IMR-90 (cell line): ENCODE results near the gene ZNF76. TPM values are rescaled to one million over a fixed set of nuclear protein-coding genes. Genes with fewer than 3 reads are reported as not detected.

Experiments used
- ATAC-seq: fragments of 200-7000 bp; cut with Tn5 transposase; 2 replicates; pipeline ENCODE4 v1.9.1; 2020; ENCODE audit warnings: low read depth, mild to moderate bottlenecking, moderate library complexity
- BruUV-seq: library from RNA; stranded (reverse); fragments of 400-500 nt; replicated peaks from 2 replicates; lab custom pipeline; 2021; lab: Mats Ljungman, UMichigan
- CTCF ChIA-PET: fragments of 300-600 bp; formaldehyde crosslinking; extraction: SDS; loops from one replicate; lab custom pipeline; 2021; ENCODE audit warnings: antibody characterized with exemption; lab: Yijun Ruan, JAX
- POLR2A ChIA-PET: fragments of 300-600 bp; sonication (Branson Sonifier 250); formaldehyde crosslinking; loops from one replicate; lab custom pipeline; 2022; ENCODE audit warnings: antibody characterized with exemption; ENCODE audit not compliant: unreplicated experiment; lab: Charles Lee
- DNase-seq: peaks from one replicate; pipeline ENCODE4 v3.0.0; 2013
- H2AFZ ChIP-seq: replicated peaks from 2 replicates; pipeline ENCODE3; 2013; ENCODE audit warnings: low read length, mild to moderate bottlenecking; ENCODE audit not compliant: poor library complexity
- H2AK5ac ChIP-seq: 2 replicates; pipeline ENCODE4 v1.6.1; 2013; ENCODE audit warnings: low read depth, low read length, inconsistent platforms
- H2AK9ac ChIP-seq: replicated peaks from 2 replicates; pipeline ENCODE3; 2013; ENCODE audit warnings: mild to moderate bottlenecking, low read depth, low read length, moderate library complexity; ENCODE audit not compliant: poor library complexity
- H2BK120ac ChIP-seq: 2 replicates; pipeline ENCODE4 v1.6.1; 2013; ENCODE audit warnings: low read depth, low read length, inconsistent platforms
- H2BK15ac ChIP-seq: 3 replicates; pipeline ENCODE4 v1.6.1; 2013; ENCODE audit warnings: low read depth, low read length, inconsistent platforms
- H2BK20ac ChIP-seq: 2 replicates; pipeline ENCODE4 v1.6.1; 2013; ENCODE audit warnings: low read depth, mild to moderate bottlenecking, inconsistent platforms, low read length, moderate library complexity
- H2BK5ac ChIP-seq: 2 replicates; pipeline ENCODE4 v1.6.1; 2013; ENCODE audit warnings: mild to moderate bottlenecking, low read depth, low read length, inconsistent platforms; ENCODE audit not compliant: poor library complexity, severe bottlenecking
- H3K14ac ChIP-seq: replicated peaks from 2 replicates; pipeline ENCODE4 v1.6.1; 2013; ENCODE audit warnings: low read depth, low read length, inconsistent platforms
- H3K18ac ChIP-seq: 2 replicates; pipeline ENCODE4 v1.6.1; 2013; ENCODE audit warnings: low read depth, low read length, control low read depth
- H3K23ac ChIP-seq: 2 replicates; pipeline ENCODE4 v1.6.1; 2013; ENCODE audit warnings: low read depth, low read length, inconsistent platforms
- H3K27ac ChIP-seq: 2 replicates; pipeline ENCODE4 v1.5.1; 2013; ENCODE audit warnings: mild to moderate bottlenecking, control low read depth, low read length; ENCODE audit not compliant: insufficient read depth
- H3K27me3 ChIP-seq: 2 replicates; pipeline ENCODE4 v1.6.1; 2013; ENCODE audit warnings: low read length; ENCODE audit not compliant: control insufficient read depth, insufficient read depth
- H3K36me3 ChIP-seq: 2 replicates; pipeline ENCODE4 v1.6.1; 2013; ENCODE audit warnings: low read length, mixed read lengths; ENCODE audit not compliant: control insufficient read depth, insufficient read depth
- H3K4ac ChIP-seq: 2 replicates; pipeline ENCODE4 v1.6.1; 2013; ENCODE audit warnings: low read depth, low read length, inconsistent platforms
- H3K4me1 ChIP-seq: 2 replicates; pipeline ENCODE4 v1.6.1; 2013; ENCODE audit warnings: low read length, mixed read lengths; ENCODE audit not compliant: control insufficient read depth, insufficient read depth
- H3K4me2 ChIP-seq: 2 replicates; pipeline ENCODE4 v1.6.1; 2013; ENCODE audit warnings: low read depth, mild to moderate bottlenecking, control low read depth, low read length, moderate library complexity
- H3K4me3 ChIP-seq: 2 replicates; pipeline ENCODE4 v1.5.1; 2013; ENCODE audit warnings: low read depth, mild to moderate bottlenecking, control low read depth, low read length, moderate library complexity; ENCODE audit not compliant: insufficient read depth
- H3K56ac ChIP-seq: 2 replicates; pipeline ENCODE4 v1.6.1; 2013; ENCODE audit warnings: low read length, inconsistent platforms; ENCODE audit not compliant: insufficient read depth; ENCODE audit errors: extremely low read depth
- H3K79me1 ChIP-seq, 2 experiments: 2 replicates each; pipeline ENCODE4 v1.6.1; 2013; ENCODE audit warnings: low read length in 2 of 2, inconsistent platforms in 1 of 2, low read depth in 1 of 2
- H3K9ac ChIP-seq: 2 replicates; pipeline ENCODE4 v1.6.1; 2013; ENCODE audit warnings: low read depth, low read length, control low read depth
- H3K9me1 ChIP-seq: 2 replicates; pipeline ENCODE4 v1.6.1; 2013; ENCODE audit warnings: low read length, inconsistent platforms; ENCODE audit not compliant: insufficient read depth
- H3K9me3 ChIP-seq: 2 replicates; pipeline ENCODE4 v1.6.1; 2013; ENCODE audit warnings: low read length; ENCODE audit not compliant: control insufficient read depth, insufficient read depth
- H4K20me1 ChIP-seq: 2 replicates; pipeline ENCODE4 v1.6.1; 2013; ENCODE audit warnings: low read length, inconsistent platforms; ENCODE audit not compliant: insufficient read depth
- H4K5ac ChIP-seq: 2 replicates; pipeline ENCODE4 v1.6.1; 2013; ENCODE audit warnings: mild to moderate bottlenecking, low read depth, low read length, control low read depth
- H4K8ac ChIP-seq, 2 experiments: 2 replicates each; pipeline ENCODE4 v1.6.1; 2013; ENCODE audit warnings: low read depth in 2 of 2, low read length in 2 of 2, control low read depth in 1 of 2, inconsistent platforms in 1 of 2
- H4K91ac ChIP-seq: 2 replicates; pipeline ENCODE4 v1.6.1; 2013; ENCODE audit warnings: low read depth, low read length, inconsistent platforms; ENCODE audit not compliant: insufficient read depth
- BHLHE40 ChIP-seq: fragments of 150-350 bp; IDR thresholded peaks from 2 replicates; pipeline ENCODE4 v1.6.1; 2016; ENCODE audit warnings: mild to moderate bottlenecking, low read depth, low read length
- CEBPB ChIP-seq: IDR thresholded peaks from 2 replicates; pipeline ENCODE4 v1.6.1; 2012; ENCODE audit warnings: low read depth, low read length, improper control_type of control experiment
- CHD1 ChIP-seq: IDR thresholded peaks from 2 replicates; pipeline ENCODE4 v1.6.1; 2012; ENCODE audit warnings: low read depth, low read length, improper control_type of control experiment
- MAFK ChIP-seq: IDR thresholded peaks from 2 replicates; pipeline ENCODE4 v1.6.1; 2012; ENCODE audit warnings: low read depth, low read length, improper control_type of control experiment
- MAZ ChIP-seq: IDR thresholded peaks from 2 replicates; pipeline ENCODE4 v1.6.1; 2012; ENCODE audit warnings: low read depth, mild to moderate bottlenecking, low read length, improper control_type of control experiment, moderate library complexity, borderline replicate concordance
- NFE2L2 ChIP-seq: fragments of 150-350 bp; IDR thresholded peaks from 2 replicates; pipeline ENCODE4 v1.6.1; 2016; ENCODE audit warnings: low read depth, mild to moderate bottlenecking, low read length
- POLR2A ChIP-seq: IDR thresholded peaks from 2 replicates; pipeline ENCODE4 v1.6.1; 2012; ENCODE audit warnings: mild to moderate bottlenecking, low read depth, low read length
- RAD21 ChIP-seq: IDR thresholded peaks from 2 replicates; pipeline ENCODE4 v1.6.1; 2012; ENCODE audit warnings: low read length, improper control_type of control experiment
- RCOR1 ChIP-seq: IDR thresholded peaks from 2 replicates; pipeline ENCODE4 v1.6.1; 2012; ENCODE audit warnings: mild to moderate bottlenecking, low read length, improper control_type of control experiment; ENCODE audit not compliant: insufficient replicate concordance
- WGBS, 2 experiments: methylation state at CpG; one replicate each; pipeline versions ENCODE4 v1.1.5 to v1.1.7; 2013; ENCODE audit warnings: missing lambda C conversion rate in 2 of 2; ENCODE audit not compliant: insufficient read length in 1 of 2; ENCODE audit errors: extremely low coverage in 2 of 2; 5-methylcytosine and 5-hydroxymethylcytosine counted together
- dilution Hi-C: fragments of 300-500 bp; cut with HindIII; formaldehyde crosslinking; loops from one replicate; pipeline ENCODE4 v1.14.3; 2018; ENCODE audit warnings: low sequenced_read_pairs; ENCODE audit not compliant: unreplicated experiment
- in situ Hi-C: fragments of 300-500 bp; cut with MboI; formaldehyde crosslinking; loops from 3 replicates; pipeline ENCODE4 v1.14.3; 2019; ENCODE audit warnings: low sequenced_read_pairs, inconsistent platforms, mixed read lengths
- intact Hi-C: fragments of 100-400 bp; cut with micrococcal nuclease; formaldehyde crosslinking; loops from 2 replicates; pipeline ENCODE4 v1.10.0; 2022
- polyA plus RNA-seq, 3 experiments: library from polyadenylated mRNA; depleted of rRNA; stranded (reverse); fragments of >200 nt; gene quantifications; 2 replicates each; pipeline ENCODE4 v1.2.3, GENCODE V29; 2012; ENCODE audit warnings: low replicate concordance in 1 of 3
- total RNA-seq: library from RNA; depleted of rRNA; stranded (reverse); fragments of >200 nt; gene quantifications from 2 replicates; pipeline ENCODE4 v1.2.3, GENCODE V29; 2012
- TF ChIP-seq, protein P1 (sequence below): fragments of 150-350 bp; IDR thresholded peaks from 2 replicates; pipeline ENCODE4 v1.6.1; 2017; ENCODE audit warnings: mild to moderate bottlenecking, antibody characterized with exemption, low read length, low read depth

ZNF76 gene
- total and polyA plus RNA-seq, 2 of the 4 experiments (the other 2 are of a cell fraction), result 19.9 to 21.1 TPM

DNA sequence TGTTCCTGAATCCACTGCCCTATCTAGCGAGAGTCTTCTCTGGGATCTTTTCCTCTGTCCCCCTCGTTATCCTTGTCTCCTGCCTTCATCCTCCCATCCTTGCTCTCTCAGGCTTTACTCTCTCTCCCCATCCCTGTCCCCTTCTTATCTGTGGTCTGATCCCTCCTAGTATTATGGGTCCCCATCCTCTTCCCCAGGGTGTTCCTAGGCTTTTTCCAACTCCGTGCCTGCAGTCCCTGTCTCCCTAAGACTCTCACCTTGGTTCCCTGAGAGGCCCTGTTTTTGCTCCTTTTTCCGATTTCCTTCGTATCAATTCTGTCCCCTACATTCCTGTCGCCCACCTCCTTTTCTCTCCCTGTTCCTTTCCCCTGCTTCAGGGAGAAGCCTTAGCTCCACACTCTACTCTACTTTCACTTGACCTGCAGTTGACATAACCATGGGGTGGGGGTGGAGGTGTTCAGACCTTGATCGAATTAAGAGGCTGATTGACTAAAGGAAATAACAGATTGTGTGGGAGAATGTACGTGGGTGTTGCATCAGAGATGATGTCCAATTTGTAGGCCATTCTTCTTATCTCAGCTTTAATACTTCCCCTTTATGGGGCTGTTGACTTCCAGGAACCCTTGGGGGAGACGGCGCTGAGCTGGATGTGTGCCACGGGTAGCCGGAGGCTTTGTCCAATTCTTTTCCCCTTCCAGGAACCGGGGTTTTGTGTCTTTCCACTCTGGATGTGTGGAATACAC is 83.7 kb downstream of the ZNF76 start (continued):
- TF ChIP-seq, protein P1, sequence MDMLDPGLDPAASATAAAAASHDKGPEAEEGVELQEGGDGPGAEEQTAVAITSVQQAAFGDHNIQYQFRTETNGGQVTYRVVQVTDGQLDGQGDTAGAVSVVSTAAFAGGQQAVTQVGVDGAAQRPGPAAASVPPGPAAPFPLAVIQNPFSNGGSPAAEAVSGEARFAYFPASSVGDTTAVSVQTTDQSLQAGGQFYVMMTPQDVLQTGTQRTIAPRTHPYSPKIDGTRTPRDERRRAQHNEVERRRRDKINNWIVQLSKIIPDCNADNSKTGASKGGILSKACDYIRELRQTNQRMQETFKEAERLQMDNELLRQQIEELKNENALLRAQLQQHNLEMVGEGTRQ, result no peak

DNA sequence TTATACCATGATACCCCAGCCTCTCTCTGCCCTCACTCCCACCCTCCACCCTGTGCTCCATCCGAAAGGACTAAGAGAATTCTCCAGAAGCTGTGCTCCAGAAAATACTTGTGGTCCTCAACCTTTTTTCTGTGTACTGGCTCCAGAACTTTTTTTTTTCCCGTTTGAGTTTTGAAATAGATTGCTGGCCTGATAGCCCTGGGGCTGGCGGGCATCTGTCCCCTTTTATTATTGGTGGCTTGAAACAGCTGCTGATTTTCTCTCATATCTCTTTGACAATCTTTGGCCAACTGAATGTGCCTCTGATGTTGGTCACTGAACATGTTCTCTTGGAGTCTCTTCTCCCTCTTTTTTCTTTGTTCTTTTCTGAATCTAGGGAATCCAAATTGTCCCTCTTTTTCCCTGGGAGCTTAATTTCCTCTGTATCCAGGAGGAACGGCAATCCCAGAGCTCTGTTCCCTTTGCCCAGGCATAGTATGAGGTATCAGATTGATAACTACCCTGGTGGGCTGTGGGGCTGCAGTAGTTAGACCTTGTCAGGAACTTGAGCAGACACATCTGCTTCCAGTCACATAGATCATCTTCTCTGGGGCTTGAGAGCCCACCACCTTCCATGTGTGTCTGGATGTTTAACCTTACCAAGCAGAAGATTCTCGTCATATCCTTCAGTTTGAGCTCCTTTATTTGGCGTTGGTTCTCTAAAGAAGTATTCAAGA is 84.5 kb downstream of the ZNF76 start:
- Histone ChIP-seq H2BK120ac (peak overlapping the region; percentile 36; the same call in 1 of the 2 replicates), H3K56ac (peak overlapping the region; percentile 42; the same call in 1 of the 2 replicates), H4K20me1 (peaks cover 42% of the 10 kb centered on the region), H4K91ac (peak overlapping the region; percentile 61; the same call in 1 of the 2 replicates), H2AK9ac (peak overlapping the region; percentile 99), H3K9ac (peak overlapping the region; percentile 98), H3K27ac (peak overlapping the region; percentile 83), H4K5ac (peak overlapping the region; percentile 55), H3K23ac (peak overlapping the region; percentile 94), H3K9me3 (no peaks in the 10 kb centered on the region), H3K4ac (peak overlapping the region; percentile 55), H3K4me3 (peak overlapping the region; percentile 64), H2BK5ac (peak overlapping the region; percentile 61), H2BK15ac (peak overlapping the region; percentile 49; the same call in 1 of the 3 replicates), H3K4me1 (peaks cover 14% of the 10 kb centered on the region), H3K18ac (peak overlapping the region; percentile 40), H3K36me3 (peaks cover 28% of the 10 kb centered on the region), H2BK20ac (no peak overlapping the region; the same call in 1 of the 2 replicates), H3K27me3 (peaks cover 3% of the 10 kb centered on the region), H2AK5ac (peak overlapping the region; percentile 73), H2AFZ (peak overlapping the region; percentile 92), H4K8ac (peak overlapping the region; percentile 4 to 53; a peak in 1 of 4 replicates), H3K14ac (peak overlapping the region; percentile 97), H3K79me1 (peaks cover 9 to 52% of the 10 kb centered on the region in 2 experiments; a peak in 3 of 4 replicates), H3K9me1 (peaks cover 24% of the 10 kb centered on the region), H3K4me2 (peak overlapping the region; percentile 90)
- DNase-seq (no peak), ATAC-seq (no peak)
- CTCF ChIA-PET, result interaction anchor here (0.5 to 1.3 kb wide), 6 partner anchors 71 to 188 kb away, joined by 3 to 5 read pairs (median 4); no protein-coding TSS in a partner anchor
- POLR2A ChIA-PET, result interaction anchor here (0.5 to 0.6 kb wide), 2 partner anchors 84 to 1447 kb away, joined by 4 to 10 read pairs; no protein-coding TSS in a partner anchor
- no CpG with 5 or more reads among the region's 6 CpGs for WGBS, 2 experiments
- BruUV-seq, result TSS peak; percentile 37
- intact Hi-C loops (no loop called here), in situ Hi-C loops (loop anchor here (5.0 kb wide), 1 partner anchor 108 kb away; the partner anchor contains the start of gene FANCE), dilution Hi-C loops (no loop called here)
- TF ChIP-seq NFE2L2 (no peak), RAD21 (no peak), POLR2A (no peak), RCOR1 (no peak), MAFK (no peak), CEBPB (no peak), BHLHE40 (no peak), CHD1 (no peak), MAZ (no peak)
